Measurements from ENCODE around the gene DMPK. TPM values are rescaled to one million over a fixed set of nuclear protein-coding genes. Genes with fewer than 3 reads are reported as not detected.

Gene DMPK
- total RNA-seq, 2 donors from 2014 or later, result 18.7 to 35.8 TPM

DNA sequence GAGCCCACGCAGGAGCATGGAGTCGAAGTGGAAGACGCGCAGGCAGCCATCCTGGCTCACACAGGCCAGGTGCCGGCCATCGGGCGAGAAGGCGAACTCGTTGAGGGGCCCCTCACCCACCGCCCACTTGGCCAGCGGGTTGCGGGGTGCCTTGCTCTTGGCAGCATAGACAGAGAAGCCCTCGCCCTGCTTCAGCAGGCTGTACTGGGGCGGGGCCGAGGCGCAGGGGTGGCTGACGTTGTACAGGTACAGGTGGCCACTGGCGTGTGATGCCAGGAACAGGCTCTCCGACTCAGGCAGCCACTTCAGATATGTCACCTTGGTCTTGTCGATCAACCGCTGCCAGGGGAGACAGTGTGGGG is 4.2 kb upstream of the DMPK start:
- Mint-ChIP-seq H3K4me1 (peaks cover 22% of the 10 kb centered on the region), H3K27me3 (peaks cover 12% of the 10 kb centered on the region), H3K4me3 (no peak overlapping the region), H3K27ac (no peak overlapping the region), H3K36me3 (ENCODE audit: low read depth) (peaks cover 5% of the 10 kb centered on the region)
- ATAC-seq (no peak), DNase-seq (no peak)
- H3K9me3 ChIP-seq (ENCODE audit: control insufficient read depth, low read length, poor library complexity, severe bottlenecking), result no peaks in the 10 kb centered on the region

- no peak for ATAC-seq
- Mint-ChIP-seq H3K4me1 (peaks cover 18% of the 10 kb centered on the region), H3K4me3 (no peak overlapping the region), H3K27me3 (peaks cover 16% of the 10 kb centered on the region), H3K36me3 (ENCODE audit: low read depth) (peaks cover 6% of the 10 kb centered on the region), H3K27ac (no peak overlapping the region)
- no peak for DNase-seq
- H3K9me3 ChIP-seq (ENCODE audit: control insufficient read depth, low read length, poor library complexity, severe bottlenecking), result no peaks in the 10 kb centered on the region
Observed at GRCh38 chr19:45785781-45786532, 3.7 kb upstream of the DMPK start.

DNA sequence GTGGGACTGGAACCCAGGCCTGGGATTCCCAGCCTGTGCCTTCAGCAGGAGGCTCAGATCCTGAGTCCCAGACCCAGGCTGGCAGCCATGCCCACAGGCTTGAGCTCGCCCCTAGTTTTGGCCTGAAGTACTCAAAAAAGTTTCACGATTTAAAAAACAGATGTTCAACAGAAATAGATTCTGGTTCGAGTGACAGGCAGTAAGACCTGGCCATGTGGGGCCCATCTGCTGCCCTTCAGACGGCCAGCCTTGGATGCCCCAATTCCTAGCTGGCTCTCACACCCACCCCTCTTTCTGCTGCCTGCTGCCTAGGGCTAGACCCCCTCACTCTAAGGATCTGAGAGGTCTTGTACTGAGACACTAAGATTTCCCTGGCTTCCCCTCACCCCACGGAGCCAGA is 2.8 kb upstream of the DMPK start:
- Mint-ChIP-seq H3K27ac (no peak overlapping the region), H3K27me3 (peaks cover 19% of the 10 kb centered on the region), H3K4me1 (peaks cover 18% of the 10 kb centered on the region), H3K36me3 (ENCODE audit: low read depth) (peaks cover 7% of the 10 kb centered on the region), H3K4me3 (no peak overlapping the region)
- DNase-seq (no peak), ATAC-seq (no peak)
- H3K9me3 ChIP-seq (ENCODE audit: control insufficient read depth, low read length, poor library complexity, severe bottlenecking), result no peaks in the 10 kb centered on the region

GRCh38 chr19:45784096-45784495 is 1.8 kb upstream of the DMPK start:
- Mint-ChIP-seq H3K4me3 (no peak overlapping the region), H3K36me3 (ENCODE audit: low read depth) (peaks cover 8% of the 10 kb centered on the region), H3K4me1 (peaks cover 24% of the 10 kb centered on the region), H3K27me3 (peaks cover 28% of the 10 kb centered on the region), H3K27ac (no peak overlapping the region)
- ATAC-seq (no peak), DNase-seq (no peak)
- no peaks in the 10 kb centered on the region for H3K9me3 ChIP-seq (ENCODE audit: control insufficient read depth, low read length, poor library complexity, severe bottlenecking)

DNA sequence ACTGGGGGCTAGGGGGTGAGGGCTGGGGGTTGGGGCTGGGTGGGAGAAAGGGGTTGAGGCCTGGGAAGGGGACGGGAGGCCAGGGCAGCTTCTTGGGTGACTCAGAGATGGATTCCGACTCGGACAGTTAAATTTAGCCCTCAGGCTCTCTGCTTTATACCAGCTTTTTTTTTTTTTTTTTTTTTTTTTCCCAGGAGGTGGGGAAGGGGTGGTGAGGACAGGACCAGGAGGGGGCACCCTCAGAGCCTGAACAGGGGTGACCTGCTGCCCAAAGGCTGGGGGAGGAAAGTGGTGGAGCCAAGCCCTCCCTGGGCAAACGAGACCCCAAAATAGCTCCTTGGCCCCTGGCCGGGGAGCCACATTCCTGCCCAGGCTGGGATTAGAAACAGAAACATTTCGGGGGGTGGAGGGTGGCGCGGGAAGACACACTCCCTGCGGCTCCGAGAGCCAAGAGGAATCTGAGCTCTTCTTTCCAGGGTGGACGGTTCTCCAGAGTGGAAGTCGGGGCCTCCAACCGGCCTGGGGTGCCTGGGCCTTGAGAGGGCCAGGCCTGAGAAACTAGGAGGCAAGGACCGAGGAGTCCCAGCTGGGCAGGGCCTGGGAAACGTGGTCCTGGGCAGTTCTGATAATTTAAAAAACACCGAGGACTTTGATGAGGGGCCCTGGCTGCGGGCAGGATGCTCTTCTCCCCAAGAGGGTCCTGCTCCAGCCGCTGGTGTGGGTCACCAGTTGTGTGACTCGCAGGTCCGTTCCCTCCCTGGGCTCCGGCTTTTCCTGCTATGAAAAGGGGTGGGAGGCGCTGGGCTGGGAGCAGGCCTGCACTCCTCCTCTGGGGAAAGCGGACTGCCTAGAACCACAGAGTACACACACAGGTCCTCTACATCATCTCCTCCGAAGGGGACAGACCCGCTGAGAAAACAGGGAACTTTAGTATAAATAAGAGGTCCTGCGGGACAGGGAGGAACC is 813 bp upstream of the DMPK start:
- peaks cover 6% of the 10 kb centered on the region for H3K36me3 Mint-ChIP-seq (ENCODE audit: low read depth)
- no peaks in the 10 kb centered on the region for H3K9me3 ChIP-seq (ENCODE audit: control insufficient read depth, low read length, poor library complexity, severe bottlenecking)
- DNase-seq (no peak), ATAC-seq (no peak)
- H3K4me1 Mint-ChIP-seq, result peaks cover 19% of the 10 kb centered on the region
- H3K4me3 Mint-ChIP-seq, result no peak overlapping the region
- H3K27me3 Mint-ChIP-seq, result peaks cover 30% of the 10 kb centered on the region
- no peak overlapping the region for H3K27ac Mint-ChIP-seq

DNA sequence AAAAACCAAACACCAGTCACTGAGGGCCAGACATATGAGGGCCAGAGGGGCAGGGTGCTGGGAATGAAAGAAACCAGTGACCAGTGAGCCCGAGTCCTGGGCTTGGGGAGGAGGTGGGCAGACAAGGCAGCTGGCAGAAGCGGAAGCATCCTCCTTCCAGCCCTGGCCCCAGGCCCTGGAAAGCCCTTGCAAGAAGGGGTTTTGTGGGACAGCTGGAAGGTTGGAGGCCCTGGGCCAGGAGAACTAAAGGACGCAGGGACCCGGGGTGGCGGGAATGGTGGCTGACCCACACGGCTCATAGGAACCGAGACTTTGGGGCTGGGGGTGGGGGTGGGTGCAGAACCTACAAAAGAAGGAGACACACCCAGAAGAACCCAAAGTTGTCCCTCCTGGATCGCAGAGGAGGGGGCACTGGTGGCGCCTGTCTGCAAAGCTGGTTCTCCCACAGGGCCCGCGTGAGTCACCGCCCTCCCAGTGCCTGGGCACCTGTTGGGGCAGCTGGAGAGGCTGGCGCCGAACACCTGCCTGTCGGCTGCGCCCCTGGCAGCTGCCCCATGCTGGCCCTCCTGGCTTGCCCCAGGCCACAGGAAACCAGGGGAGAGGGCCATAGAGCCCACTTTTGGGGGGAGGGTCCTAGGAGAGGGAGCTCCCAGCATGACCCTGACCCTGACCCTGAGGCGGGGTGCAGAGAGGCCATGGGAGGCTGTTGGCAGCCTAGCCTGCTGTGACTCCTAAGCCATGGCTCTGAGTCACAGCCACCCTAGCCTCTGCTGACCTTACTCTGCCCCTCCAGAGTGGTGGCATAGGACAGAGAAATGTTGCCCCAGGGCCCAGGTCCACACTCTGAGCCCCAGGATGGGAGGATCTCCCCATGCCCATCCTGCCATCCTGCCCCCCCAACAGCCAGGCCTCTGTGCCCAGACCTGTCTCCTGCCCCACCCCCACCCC is 802 bp downstream of the DMPK start:
- H3K27me3 Mint-ChIP-seq, result peaks cover 23% of the 10 kb centered on the region
- no peak for ATAC-seq
- H3K36me3 Mint-ChIP-seq (ENCODE audit: low read depth), result peaks cover 4% of the 10 kb centered on the region
- H3K4me1 Mint-ChIP-seq, result peaks cover 17% of the 10 kb centered on the region
- H3K27ac Mint-ChIP-seq, result no peak overlapping the region
- no peak for DNase-seq
- H3K9me3 ChIP-seq (ENCODE audit: control insufficient read depth, low read length, poor library complexity, severe bottlenecking), result no peaks in the 10 kb centered on the region
- no peak overlapping the region for H3K4me3 Mint-ChIP-seq

DNA sequence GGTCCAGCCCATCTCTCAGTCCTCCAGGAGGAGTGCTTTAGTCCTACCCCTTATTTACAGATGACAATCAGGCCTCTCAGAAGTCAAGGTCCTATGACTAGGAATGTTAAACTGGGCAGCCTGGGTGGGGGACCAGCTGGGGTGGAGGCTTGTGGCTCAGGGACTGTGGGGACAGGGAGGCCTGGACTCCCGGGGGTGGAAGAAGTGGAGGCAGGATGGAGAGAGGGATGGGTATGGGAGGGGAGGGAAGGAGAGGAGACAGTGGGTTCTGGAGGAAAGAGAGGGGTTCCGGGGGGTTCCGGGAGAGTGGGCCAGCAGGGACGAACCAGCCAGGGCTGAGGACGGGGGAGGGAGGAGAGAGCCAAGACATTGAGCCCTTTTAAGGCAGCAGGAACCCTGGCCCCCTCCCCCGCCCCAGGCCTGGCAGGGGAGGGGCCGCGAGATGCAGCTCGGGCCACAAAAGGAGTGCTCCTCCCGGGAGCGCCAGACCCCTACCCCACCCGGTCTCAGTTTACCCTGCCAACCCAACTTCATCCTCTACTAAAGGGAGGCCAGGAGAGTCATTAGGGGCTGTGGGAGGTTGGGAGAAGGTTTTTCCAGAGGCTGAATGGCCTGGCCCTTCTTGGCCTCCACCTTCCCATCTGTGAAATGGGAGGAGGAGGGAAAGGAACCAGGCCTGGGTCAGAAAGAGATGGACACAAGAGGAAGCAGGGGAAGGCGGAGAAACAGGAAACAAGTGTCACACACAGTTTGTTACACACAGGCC is 1.7 kb downstream of the DMPK start:
- no peak for DNase-seq
- no peak for ATAC-seq
- H3K36me3 Mint-ChIP-seq (ENCODE audit: low read depth), result peaks cover 4% of the 10 kb centered on the region
- peaks cover 17% of the 10 kb centered on the region for H3K4me1 Mint-ChIP-seq
- peaks cover 23% of the 10 kb centered on the region for H3K27me3 Mint-ChIP-seq
- H3K9me3 ChIP-seq (ENCODE audit: control insufficient read depth, low read length, poor library complexity, severe bottlenecking), result no peaks in the 10 kb centered on the region
- H3K27ac Mint-ChIP-seq, result no peak overlapping the region
- H3K4me3 Mint-ChIP-seq, result no peak overlapping the region

- H3K27ac Mint-ChIP-seq, result no peak overlapping the region
- no peak for DNase-seq
Observed at GRCh38 chr19:45780146-45780447, 2.2 kb downstream of the DMPK start.

GRCh38 chr19:45779231-45780145 is 2.8 kb downstream of the DMPK start:
- H3K9me3 ChIP-seq (ENCODE audit: control insufficient read depth, low read length, poor library complexity, severe bottlenecking), result no peaks in the 10 kb centered on the region
- DNase-seq, result peak; percentile 70 to 78 (median 74)
- Mint-ChIP-seq H3K27me3 (peaks cover 23% of the 10 kb centered on the region), H3K27ac (no peak overlapping the region), H3K36me3 (ENCODE audit: low read depth) (peaks cover 4% of the 10 kb centered on the region), H3K4me3 (peak overlapping the region; percentile 91), H3K4me1 (peaks cover 17% of the 10 kb centered on the region)
- peak; percentile 96 for ATAC-seq

More at GRCh38 chr19:45780146-45780447, 2.2 kb downstream of the DMPK start:
- no peaks in the 10 kb centered on the region for H3K9me3 ChIP-seq (ENCODE audit: control insufficient read depth, low read length, poor library complexity, severe bottlenecking)
- peaks cover 4% of the 10 kb centered on the region for H3K36me3 Mint-ChIP-seq (ENCODE audit: low read depth)
- H3K4me1 Mint-ChIP-seq, result peaks cover 17% of the 10 kb centered on the region
- H3K27me3 Mint-ChIP-seq, result peaks cover 23% of the 10 kb centered on the region
- no peak overlapping the region for H3K4me3 Mint-ChIP-seq
- ATAC-seq, result no peak

DNA sequence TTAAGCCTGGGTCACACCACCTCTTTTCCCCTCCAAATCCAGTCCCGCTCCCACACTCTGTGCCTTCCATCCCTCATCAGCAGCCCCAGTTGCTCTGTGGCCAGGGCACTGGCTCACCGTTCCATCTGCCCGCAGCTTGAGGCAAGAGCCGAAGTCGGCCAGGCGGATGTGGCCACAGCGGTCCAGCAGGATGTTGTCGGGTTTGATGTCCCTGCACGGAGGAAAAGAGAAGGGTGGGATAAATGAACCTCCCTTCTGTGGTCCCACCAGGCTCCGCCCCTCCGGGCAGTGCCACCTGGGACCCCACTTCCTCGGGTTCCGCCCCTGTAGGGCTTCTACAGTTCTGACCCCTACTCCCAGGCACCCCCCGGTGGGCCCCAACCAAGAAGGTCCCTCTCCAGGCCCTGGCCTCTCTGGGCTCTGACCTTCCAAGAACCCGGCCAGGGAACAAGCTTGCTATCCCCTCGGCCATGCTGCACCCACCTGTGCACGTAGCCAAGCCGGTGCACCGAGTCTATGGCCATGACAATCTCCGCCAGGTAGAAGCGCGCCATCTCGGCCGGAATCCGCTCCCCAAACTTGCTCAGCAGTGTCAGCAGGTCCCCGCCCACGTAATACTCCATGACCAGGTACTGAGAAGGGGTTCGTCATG is 4.2 kb downstream of the DMPK start:
- H3K27ac Mint-ChIP-seq, result no peak overlapping the region
- H3K4me3 Mint-ChIP-seq, result peak overlapping the region; percentile 60
- no peak for ATAC-seq
- H3K9me3 ChIP-seq (ENCODE audit: control insufficient read depth, low read length, poor library complexity, severe bottlenecking), result no peaks in the 10 kb centered on the region
- peaks cover 17% of the 10 kb centered on the region for H3K4me1 Mint-ChIP-seq
- H3K36me3 Mint-ChIP-seq (ENCODE audit: low read depth), result peaks cover 4% of the 10 kb centered on the region
- no peak for DNase-seq
- H3K27me3 Mint-ChIP-seq, result peaks cover 23% of the 10 kb centered on the region

DNA sequence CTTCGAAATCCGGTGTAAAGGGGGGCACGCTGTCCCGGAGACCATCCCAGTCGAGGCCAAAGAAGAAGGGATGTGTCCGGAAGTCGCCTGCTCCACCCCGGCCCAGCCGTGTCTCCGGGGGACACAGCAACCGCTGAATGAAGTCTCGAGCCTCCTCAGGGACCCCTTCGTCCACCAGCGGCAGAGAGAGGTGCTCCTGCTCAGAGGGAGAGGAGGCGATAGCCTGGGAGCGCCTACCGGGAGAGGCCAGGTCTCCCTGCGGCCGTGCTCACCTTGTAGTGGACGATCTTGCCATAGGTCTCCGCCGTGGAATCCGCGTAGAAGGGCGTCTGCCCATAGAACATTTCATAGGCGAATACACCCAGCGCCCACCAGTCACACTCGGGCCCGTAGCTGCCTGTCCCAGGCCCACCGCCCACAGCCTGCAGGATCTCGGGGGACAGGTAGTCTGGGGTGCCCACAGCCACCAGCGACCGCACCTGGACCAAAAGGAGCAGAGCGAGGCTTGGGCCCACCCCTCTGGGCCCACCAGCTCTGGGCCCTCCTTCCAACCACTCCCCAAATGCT is 4.8 kb downstream of the DMPK start:
- no peak for DNase-seq
- H3K27ac Mint-ChIP-seq, result no peak overlapping the region
- H3K4me3 Mint-ChIP-seq, result no peak overlapping the region
- no peaks in the 10 kb centered on the region for H3K9me3 ChIP-seq (ENCODE audit: control insufficient read depth, low read length, poor library complexity, severe bottlenecking)
- H3K36me3 Mint-ChIP-seq (ENCODE audit: low read depth), result peaks cover 4% of the 10 kb centered on the region
- peaks cover 17% of the 10 kb centered on the region for H3K4me1 Mint-ChIP-seq
- ATAC-seq, result no peak
- peaks cover 23% of the 10 kb centered on the region for H3K27me3 Mint-ChIP-seq

Data from T-helper 17 cell (primary cell).